C4-2B (cell line): ENCODE measurements around the gene TMEM150A.
"Not testable (repeated sequence)": the region's sequence is repeated elsewhere in the genome, so short reads cannot be mapped to it uniquely, and the experiment has no call there.

Experiments
- H3K27ac ChIP-seq: fragments of 450-650 bp; 2 replicates; pipeline ENCODE4 v1.5.1; 2017
- ZFX ChIP-seq: fragments of 450-650 bp; IDR thresholded peaks from 2 replicates; pipeline ENCODE4 v1.6.1; 2017
- TF ChIP-seq, protein P1 (sequence below): fragments of 450-650 bp; conservative IDR thresholded peaks from 2 replicates; pipeline ENCODE4 v1.5.1; 2017; ENCODE audit warnings: mild to moderate bottlenecking

Gene TMEM150A

DNA sequence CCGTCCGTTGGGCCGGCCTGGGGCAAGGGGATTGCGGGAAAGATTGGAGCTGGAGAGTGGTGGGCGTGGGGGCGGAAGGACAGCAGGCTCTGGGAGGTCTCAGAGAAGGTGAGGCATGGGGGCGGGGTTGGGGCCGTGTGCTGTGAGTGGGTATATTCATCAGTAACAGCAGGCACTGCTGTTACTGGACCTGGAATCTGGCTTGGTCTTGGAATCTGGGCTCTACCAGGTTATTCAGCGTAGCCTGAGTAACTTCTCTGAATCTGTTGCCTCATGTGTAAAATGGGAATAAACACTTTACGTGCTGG, 6.5 kb downstream of the TMEM150A start:
- H3K27ac ChIP-seq: peak overlapping the region; percentile 82
- TF ChIP-seq ZFX: no peak
- TF ChIP-seq, protein P1, sequence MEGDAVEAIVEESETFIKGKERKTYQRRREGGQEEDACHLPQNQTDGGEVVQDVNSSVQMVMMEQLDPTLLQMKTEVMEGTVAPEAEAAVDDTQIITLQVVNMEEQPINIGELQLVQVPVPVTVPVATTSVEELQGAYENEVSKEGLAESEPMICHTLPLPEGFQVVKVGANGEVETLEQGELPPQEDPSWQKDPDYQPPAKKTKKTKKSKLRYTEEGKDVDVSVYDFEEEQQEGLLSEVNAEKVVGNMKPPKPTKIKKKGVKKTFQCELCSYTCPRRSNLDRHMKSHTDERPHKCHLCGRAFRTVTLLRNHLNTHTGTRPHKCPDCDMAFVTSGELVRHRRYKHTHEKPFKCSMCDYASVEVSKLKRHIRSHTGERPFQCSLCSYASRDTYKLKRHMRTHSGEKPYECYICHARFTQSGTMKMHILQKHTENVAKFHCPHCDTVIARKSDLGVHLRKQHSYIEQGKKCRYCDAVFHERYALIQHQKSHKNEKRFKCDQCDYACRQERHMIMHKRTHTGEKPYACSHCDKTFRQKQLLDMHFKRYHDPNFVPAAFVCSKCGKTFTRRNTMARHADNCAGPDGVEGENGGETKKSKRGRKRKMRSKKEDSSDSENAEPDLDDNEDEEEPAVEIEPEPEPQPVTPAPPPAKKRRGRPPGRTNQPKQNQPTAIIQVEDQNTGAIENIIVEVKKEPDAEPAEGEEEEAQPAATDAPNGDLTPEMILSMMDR: no peak

- H3K27ac ChIP-seq: peak within 1 kb of the TSS; percentile 82
- TF ChIP-seq ZFX: no peak
- TF ChIP-seq, protein P1: no peak
Observed at GRCh38 chr2:85595301-85596025, 7.0 kb downstream of the TMEM150A start, which contains the start of gene RNF181. Gene RNF181, plus strand, starts transcription at chr2:85595745. Its CDS starts 19 bp downstream, at chr2:85595764.

- H3K27ac ChIP-seq: peak overlapping the region; percentile 82
- TF ChIP-seq ZFX: no peak
- TF ChIP-seq, protein P1: no peak
Observed at GRCh38 chr2:85594715-85595300, 7.7 kb downstream of the TMEM150A start.

GRCh38 chr2:85593023-85593422, 9.5 kb downstream of the TMEM150A start:
- TF ChIP-seq ZFX: no peak
- TF ChIP-seq, protein P1: no peak
- no peak overlapping the region for H3K27ac ChIP-seq

GRCh38 chr2:85592299-85592698, 10.2 kb downstream of the TMEM150A start:
- H3K27ac ChIP-seq: not testable (repeated sequence)

GRCh38 chr2:85591563-85591962, 10.9 kb downstream of the TMEM150A start:
- TF ChIP-seq ZFX: no peak
- no peak overlapping the region for H3K27ac ChIP-seq

DNA sequence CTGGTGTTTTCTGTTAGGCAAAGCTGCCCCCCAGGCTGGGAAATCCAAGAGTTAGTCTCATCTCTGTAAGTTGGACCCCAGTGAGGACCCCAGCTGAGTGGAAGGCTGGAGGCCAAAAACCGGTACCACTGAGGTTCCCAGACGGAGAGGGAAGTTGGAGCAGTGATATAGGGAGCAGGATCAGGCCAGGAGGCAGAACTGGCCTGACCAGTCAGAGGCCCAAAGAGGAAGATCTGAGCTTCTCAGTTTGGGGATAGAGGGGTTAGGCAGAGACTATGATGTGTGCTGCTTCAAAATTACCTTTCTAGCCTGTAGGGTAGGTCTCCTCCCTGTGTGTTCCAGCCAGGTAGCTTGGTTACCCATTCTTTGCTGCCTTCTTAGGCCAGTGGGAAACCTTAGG, 11.5 kb downstream of the TMEM150A start:
- H3K27ac ChIP-seq: no peak overlapping the region
- TF ChIP-seq, protein P1: no peak
- no peak for TF ChIP-seq ZFX

DNA sequence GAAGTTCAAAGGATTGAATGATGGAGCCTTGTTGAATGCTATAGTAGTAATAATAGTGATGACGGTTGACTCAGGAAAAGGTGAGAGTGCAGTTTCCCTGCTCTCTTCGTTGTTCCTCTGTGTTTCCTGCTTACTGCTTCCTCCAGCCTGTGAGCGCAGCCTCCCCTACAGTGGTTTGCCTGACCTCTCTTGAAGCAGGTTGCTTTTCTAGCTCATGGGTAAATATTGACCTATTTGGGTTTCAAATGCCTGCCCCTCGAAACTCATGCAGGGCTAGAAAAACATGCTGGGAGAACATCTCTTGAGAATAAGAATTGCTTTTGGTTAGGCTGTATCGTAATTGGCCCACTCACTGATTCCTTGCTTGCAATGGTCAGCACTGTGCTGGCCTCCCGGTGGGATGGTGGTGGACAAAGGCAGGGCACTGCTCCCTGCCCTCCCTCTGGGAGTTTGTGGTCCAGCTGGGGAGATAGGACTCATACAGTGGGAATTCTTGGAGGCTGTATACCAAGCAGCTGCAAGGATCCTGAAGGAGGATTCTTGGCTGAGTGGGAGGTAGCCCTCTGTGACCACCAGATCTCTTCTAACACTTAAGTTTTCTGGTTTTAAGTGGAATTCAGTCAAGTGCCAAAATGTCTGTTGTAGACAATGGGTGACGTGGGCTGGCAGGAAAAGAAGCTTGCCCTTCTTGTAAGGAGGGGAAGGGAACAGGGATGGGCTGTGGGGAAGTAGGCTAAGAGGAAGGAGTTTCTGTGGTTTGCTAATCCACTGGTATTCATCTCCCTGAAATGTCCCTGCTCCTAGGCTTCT, 12.3 kb downstream of the TMEM150A start:
- no peak for TF ChIP-seq ZFX
- TF ChIP-seq, protein P1: no peak
- H3K27ac ChIP-seq: no peak overlapping the region
